ENCODE data around the gene STK24. TPM values are rescaled to one million over a fixed set of nuclear protein-coding genes. Genes with fewer than 3 reads are reported as not detected.
A peak's percentile ranks its signal among the peaks of the same experiment; 100 is the strongest.

The STK24 gene
- total RNA-seq, 2 donors from 2014 or later = 175 to 207 TPM

DNA sequence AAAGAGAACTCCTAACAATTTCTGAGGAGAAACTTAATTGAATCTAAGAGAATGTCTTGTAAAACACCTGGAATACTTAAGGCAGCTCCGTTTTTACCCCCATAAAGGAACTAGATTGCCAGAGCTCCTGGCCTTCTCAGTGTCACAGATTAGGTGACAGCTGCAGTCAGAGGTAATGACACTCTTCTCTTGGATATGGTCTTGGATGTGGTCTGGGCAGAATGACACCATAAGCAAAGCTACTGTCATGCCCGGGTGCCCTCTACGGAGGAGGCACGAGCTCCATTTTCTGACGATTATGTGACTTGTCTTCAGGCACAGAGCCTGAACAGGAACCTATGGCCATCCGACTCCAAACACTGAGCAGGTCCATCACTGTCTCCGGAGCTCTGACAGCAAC is 46.7 kb downstream of the STK24 start:
- ATAC-seq (replicated peaks in 1 of 2) = no peak
- Mint-ChIP-seq H3K27me3 (ENCODE audit: low read depth) (no peaks in the 10 kb centered on the region), H3K4me3 (peak overlapping the region in 1 of 2 donors; percentile 62), H3K36me3 (ENCODE audit: insufficient read depth in 2 of 2) (peaks cover 1 to 2% of the 10 kb centered on the region in 2 donors), H3K4me1 (ENCODE audit: low read depth) (peaks cover 93% of the 10 kb centered on the region), H3K9me3 (no peaks in the 10 kb centered on the region), H3K27ac (peak overlapping the region; percentile 74)
- no peak for DNase-seq

DNA sequence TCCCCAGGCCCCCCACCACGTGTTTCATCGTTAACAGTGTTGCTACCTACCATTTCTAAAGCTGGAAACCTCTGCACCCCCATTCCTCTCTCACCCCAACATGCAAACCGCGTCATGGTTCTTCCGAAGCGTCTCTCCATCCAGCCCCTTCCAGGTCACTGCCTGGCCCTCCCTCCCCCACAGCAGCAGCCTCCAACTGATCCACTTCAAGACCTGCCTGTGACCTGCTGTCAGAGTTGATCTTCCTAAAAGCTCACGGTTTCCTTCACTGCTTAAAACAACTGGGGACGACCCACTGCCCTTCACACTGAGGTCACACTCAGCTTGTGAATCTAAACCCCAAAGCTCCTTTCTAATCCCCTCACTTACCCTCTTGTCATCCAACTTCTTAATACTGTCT is 47.7 kb downstream of the STK24 start:
- Mint-ChIP-seq H3K9me3 (no peaks in the 10 kb centered on the region), H3K4me1 (ENCODE audit: low read depth) (peaks cover 93% of the 10 kb centered on the region), H3K36me3 (ENCODE audit: insufficient read depth in 2 of 2) (peaks cover 1 to 2% of the 10 kb centered on the region in 2 donors), H3K27ac (peak overlapping the region; percentile 97), H3K27me3 (ENCODE audit: low read depth) (no peaks in the 10 kb centered on the region), H3K4me3 (peak overlapping the region; percentile 77 to 89)
- DNase-seq (no peak), ATAC-seq (replicated peaks in 1 of 2) (no peak)

DNA sequence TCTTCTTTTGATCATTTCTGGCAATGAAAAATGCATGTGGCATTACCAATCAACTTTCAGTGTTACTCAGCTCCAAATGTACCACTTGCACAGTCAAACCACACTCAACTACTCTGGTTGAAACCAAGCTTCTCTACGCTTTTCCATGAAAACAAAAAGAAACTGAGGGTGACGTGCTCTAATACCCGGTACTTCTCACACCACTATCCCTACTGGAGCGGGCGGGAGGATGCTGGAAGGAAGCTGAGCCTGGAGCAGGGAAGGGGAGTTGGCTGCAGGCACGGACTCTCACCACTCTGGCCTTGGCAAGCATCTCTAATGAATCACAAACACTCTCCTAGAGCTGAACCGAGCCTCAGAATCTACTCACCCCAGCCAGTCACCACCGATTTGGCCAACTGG is 48.2 kb downstream of the STK24 start:
- Mint-ChIP-seq H3K36me3 (ENCODE audit: insufficient read depth in 2 of 2) (peaks cover 1 to 2% of the 10 kb centered on the region in 2 donors), H3K27me3 (ENCODE audit: low read depth) (no peaks in the 10 kb centered on the region), H3K4me3 (peak overlapping the region; percentile 77 to 89), H3K27ac (peak overlapping the region; percentile 97), H3K9me3 (no peaks in the 10 kb centered on the region), H3K4me1 (ENCODE audit: low read depth) (peaks cover 93% of the 10 kb centered on the region)
- peak; percentile 88 to 89 for ATAC-seq (replicated peaks in 1 of 2)
- peak; percentile 35 to 36 for DNase-seq

DNA sequence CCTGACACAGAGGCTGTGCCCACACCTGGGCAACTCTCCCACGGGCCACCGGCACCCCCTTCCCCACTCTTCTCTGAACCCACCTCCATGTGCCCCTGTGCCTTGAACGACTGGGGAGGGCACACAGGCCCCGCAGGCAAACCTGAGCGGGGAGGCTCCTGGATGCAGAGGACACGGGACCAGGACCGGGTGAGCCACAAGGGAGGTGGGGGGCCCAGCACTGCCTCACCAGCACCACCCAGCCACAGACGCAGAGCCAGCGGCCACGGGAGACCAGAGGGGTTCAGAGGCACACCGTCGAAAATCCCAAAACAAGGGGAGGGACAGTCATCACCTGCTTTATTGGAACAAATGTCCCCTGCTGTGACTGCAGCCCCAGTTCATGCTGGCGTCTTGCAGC is 49.4 kb downstream of the STK24 start:
- ATAC-seq (replicated peaks in 1 of 2) = no peak
- H3K36me3 Mint-ChIP-seq (ENCODE audit: insufficient read depth in 2 of 2) = peaks cover 1 to 2% of the 10 kb centered on the region in 2 donors
- H3K9me3 Mint-ChIP-seq = no peaks in the 10 kb centered on the region
- H3K4me1 Mint-ChIP-seq (ENCODE audit: low read depth) = peaks cover 95% of the 10 kb centered on the region
- no peak for DNase-seq
- no peaks in the 10 kb centered on the region for H3K27me3 Mint-ChIP-seq (ENCODE audit: low read depth)
- no peak overlapping the region for H3K27ac Mint-ChIP-seq
- peak overlapping the region; percentile 8 to 31 for H3K4me3 Mint-ChIP-seq

DNA sequence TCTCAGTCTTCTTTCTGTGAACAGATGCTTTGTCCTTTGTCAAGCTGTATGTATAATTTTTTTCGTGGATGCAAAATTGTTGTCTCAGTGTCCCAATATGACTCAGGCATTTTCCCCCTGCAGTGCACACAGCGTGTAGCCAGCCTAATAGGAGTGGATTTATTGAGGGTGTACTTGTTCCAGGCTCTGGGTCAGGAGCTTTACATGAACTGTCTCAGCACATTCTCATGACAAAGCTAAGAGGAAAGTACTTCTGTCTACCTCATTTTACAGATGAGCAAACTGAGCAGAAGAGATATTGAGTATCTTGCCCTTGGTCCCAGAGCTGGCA is 50.8 kb downstream of the STK24 start:
- DNase-seq = no peak
- Mint-ChIP-seq H3K36me3 (ENCODE audit: insufficient read depth in 2 of 2) (peaks cover 0 to 2% of the 10 kb centered on the region in 2 donors), H3K27ac (peak overlapping the region; percentile 62), H3K9me3 (no peaks in the 10 kb centered on the region), H3K27me3 (ENCODE audit: low read depth) (no peaks in the 10 kb centered on the region), H3K4me1 (ENCODE audit: low read depth) (peaks cover 95% of the 10 kb centered on the region), H3K4me3 (peak overlapping the region in 1 of 2 donors; percentile 22)
- no peak for ATAC-seq (replicated peaks in 1 of 2)

DNA sequence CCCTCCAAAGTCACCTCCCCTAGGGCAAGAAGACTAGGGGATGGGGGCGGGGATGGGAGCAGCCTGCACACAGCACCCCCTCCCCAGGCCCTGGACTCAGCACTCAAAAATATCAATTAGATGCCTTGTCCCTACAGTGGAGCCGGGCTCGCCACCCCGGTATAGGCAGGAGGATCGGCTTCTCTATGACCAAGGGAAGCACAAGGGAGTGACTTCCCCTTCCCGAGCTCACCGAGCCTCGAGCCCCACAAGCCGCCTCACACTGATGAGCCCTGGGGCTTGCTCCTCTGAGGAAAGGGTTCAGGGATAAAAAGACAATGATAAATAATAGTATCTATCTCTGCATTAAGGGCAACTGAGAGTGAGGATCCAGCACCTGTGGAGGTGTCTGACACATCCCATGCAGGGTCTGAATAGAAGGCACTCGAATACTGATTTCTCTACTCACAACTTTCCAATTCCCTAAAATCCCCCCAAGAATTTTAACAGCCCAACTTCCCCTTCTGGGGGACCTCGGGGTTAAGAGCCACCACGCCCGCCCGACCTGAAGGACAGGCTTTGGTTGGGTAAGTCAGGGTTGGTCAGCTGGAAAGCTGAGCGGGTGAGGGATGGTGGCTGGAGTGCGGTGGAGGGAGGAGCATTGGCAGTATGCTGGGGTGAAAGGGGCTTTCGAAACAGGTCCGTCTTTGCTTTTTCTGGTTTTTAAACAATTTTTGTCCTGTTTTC is 51.3 kb downstream of the STK24 start:
- H3K27ac Mint-ChIP-seq = peak overlapping the region; percentile 62
- no peaks in the 10 kb centered on the region for H3K27me3 Mint-ChIP-seq (ENCODE audit: low read depth)
- peaks cover 0 to 2% of the 10 kb centered on the region in 2 donors for H3K36me3 Mint-ChIP-seq (ENCODE audit: insufficient read depth in 2 of 2)
- no peak for ATAC-seq (replicated peaks in 1 of 2)
- peaks cover 95% of the 10 kb centered on the region for H3K4me1 Mint-ChIP-seq (ENCODE audit: low read depth)
- no peaks in the 10 kb centered on the region for H3K9me3 Mint-ChIP-seq
- H3K4me3 Mint-ChIP-seq = peak overlapping the region in 1 of 2 donors; percentile 22
- no peak for DNase-seq

DNA sequence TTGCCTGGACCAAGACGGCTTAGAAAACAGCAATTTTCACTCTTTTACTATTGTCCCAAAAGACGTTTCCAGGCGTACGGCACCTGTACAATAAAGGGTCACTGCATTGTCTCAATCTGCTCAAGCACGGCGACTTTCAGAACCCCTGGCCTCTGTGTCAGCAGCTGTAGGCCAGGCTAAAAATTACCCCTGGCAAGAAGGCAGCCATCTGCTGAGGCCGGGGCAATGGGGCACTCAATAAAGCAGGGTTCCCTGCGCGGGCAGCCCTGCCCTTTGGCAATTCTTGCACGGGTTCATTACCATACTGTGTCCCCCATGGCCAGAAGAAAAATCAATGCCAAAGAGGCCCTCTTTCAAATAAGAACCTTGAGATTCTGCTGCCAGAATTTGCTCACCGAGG is 52.1 kb downstream of the STK24 start:
- no peaks in the 10 kb centered on the region for H3K9me3 Mint-ChIP-seq
- ATAC-seq (replicated peaks in 1 of 2) (no peak), DNase-seq (no peak)
- H3K27ac Mint-ChIP-seq = no peak overlapping the region
- H3K27me3 Mint-ChIP-seq (ENCODE audit: low read depth) = no peaks in the 10 kb centered on the region
- H3K4me1 Mint-ChIP-seq (ENCODE audit: low read depth) = peaks cover 95% of the 10 kb centered on the region
- H3K36me3 Mint-ChIP-seq (ENCODE audit: insufficient read depth in 2 of 2) = peaks cover 0 to 2% of the 10 kb centered on the region in 2 donors
- H3K4me3 Mint-ChIP-seq = no peak overlapping the region

DNA sequence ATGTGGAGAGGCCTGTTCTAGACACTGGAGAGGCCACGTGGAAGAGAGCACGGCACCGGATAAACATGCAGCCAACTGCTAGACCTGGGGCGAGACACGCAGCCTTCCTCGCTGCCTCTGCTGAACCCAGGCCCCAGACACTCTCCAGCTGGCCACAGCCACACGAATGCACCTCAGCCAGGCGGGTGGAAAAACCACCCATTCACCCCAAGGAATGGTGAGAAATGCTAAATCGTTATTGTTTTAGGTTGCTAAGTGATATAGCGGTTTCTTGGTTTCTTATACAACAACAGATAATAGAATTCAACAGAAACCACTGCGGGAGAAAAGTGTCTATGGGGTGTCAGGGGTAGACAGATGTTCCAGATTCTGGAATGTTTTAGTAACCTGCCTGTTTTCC is 52.5 kb downstream of the STK24 start:
- no peak for ATAC-seq (replicated peaks in 1 of 2)
- peak overlapping the region; percentile 12 to 74 for H3K4me3 Mint-ChIP-seq
- no peaks in the 10 kb centered on the region for H3K27me3 Mint-ChIP-seq (ENCODE audit: low read depth)
- peaks cover 0 to 2% of the 10 kb centered on the region in 2 donors for H3K36me3 Mint-ChIP-seq (ENCODE audit: insufficient read depth in 2 of 2)
- DNase-seq = no peak
- peak overlapping the region; percentile 24 for H3K27ac Mint-ChIP-seq
- peaks cover 95% of the 10 kb centered on the region for H3K4me1 Mint-ChIP-seq (ENCODE audit: low read depth)
- no peaks in the 10 kb centered on the region for H3K9me3 Mint-ChIP-seq

DNA sequence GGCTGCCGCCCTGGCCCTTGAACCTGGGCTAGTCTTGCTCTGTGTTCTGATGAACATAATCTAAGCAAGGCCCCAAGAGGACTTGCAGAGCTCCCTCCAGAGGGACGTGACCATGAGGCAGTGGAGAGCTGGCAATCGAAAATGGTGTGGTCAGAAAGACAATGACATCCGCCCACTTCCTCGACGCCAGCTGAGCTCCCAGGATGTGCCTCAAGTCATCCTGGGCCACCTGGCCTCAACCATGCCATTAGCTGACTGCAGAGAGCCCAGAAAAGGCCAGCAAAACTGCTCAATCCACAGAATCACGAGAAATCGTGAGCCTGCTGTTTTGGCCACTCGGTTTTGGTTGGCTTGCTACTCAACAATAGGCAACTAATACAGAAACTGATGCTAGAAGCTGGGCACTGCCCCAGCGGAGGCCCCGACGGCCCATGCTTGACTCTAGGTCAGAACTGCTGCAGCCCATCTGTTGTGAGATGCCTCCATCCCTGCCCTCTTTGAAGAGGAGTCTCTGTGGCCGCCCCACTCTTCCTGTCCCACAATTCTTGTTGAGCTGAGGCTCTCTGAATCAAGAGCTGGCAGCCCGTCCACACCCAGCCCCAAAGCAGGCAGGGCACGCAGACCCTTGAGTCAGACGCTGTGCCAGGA is 53.3 kb downstream of the STK24 start:
- DNase-seq = peak; percentile 22 to 41
- Mint-ChIP-seq H3K4me1 (ENCODE audit: low read depth) (peaks cover 94% of the 10 kb centered on the region), H3K27ac (peak overlapping the region; percentile 83), H3K36me3 (ENCODE audit: insufficient read depth in 2 of 2) (no peaks in the 10 kb centered on the region), H3K9me3 (no peaks in the 10 kb centered on the region), H3K4me3 (peak overlapping the region; percentile 37 to 74), H3K27me3 (ENCODE audit: low read depth) (no peaks in the 10 kb centered on the region)
- ATAC-seq (replicated peaks in 1 of 2) = peak; percentile 39 to 65

DNA sequence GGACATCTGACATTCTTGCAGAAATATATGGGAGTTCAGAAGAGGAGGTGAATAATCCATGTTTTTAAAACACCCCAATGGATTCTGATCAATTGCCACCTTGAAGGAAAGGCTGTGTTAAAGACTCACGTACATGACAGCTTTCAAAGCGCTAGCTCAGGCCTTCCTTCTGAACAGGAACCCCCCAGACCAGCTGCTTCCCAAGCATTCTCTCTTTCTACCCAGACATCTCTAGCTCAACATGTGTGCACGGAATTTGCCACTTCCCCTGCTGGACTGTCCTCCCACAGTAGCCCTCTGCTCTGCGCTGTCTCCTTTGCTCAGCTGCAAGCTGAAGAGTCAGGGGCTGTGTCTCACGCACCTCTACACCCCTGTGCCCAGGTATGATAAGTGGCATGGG is 54.5 kb downstream of the STK24 start:
- no peak overlapping the region for H3K4me3 Mint-ChIP-seq
- DNase-seq (no peak), ATAC-seq (replicated peaks in 1 of 2) (no peak)
- no peaks in the 10 kb centered on the region for H3K9me3 Mint-ChIP-seq
- no peaks in the 10 kb centered on the region for H3K27me3 Mint-ChIP-seq (ENCODE audit: low read depth)
- peaks cover 96% of the 10 kb centered on the region for H3K4me1 Mint-ChIP-seq (ENCODE audit: low read depth)
- H3K36me3 Mint-ChIP-seq (ENCODE audit: insufficient read depth in 2 of 2) = peaks cover 0 to 2% of the 10 kb centered on the region in 2 donors
- H3K27ac Mint-ChIP-seq = peak overlapping the region; percentile 9

DNA sequence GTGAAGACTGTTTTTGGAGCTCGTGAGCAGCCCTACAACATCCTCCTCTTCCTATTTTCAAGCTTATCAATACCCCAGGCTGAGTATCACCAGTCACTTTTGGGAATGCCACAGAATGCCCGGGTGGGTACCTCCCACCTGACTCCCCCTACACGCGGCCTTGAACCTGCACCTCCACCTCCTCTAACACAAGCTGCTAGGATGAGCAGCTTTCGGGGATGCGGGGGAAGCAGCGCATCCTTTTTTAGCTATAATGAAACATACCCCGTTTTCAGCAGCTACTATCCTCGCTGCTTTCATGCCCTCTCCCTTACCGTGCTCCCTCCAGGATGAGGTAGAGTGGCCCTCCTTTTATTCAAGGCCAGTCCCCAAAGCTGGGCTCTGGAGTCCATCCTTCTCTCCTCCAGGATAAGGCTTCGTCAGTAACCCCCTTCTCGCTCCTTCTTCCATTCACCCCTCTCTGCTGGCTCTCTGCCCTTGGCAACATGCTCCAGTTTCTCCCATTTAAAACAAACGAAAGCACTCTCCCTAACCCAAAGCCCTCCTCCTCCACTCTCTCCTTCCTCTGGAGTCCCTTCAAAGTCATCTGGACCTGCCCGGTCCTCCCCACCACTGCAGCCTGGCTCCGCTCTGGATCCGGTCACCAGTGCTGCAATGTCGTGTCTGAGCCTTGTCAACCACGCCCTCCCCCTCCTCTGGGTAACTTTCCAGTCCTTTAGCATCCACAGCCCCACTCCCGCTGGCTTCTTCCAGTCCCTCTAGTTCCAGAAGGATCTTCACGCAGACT is 55.3 kb downstream of the STK24 start:
- no peak for DNase-seq
- H3K27ac Mint-ChIP-seq = peak overlapping the region; percentile 19
- H3K4me1 Mint-ChIP-seq (ENCODE audit: low read depth) = peaks cover 96% of the 10 kb centered on the region
- H3K4me3 Mint-ChIP-seq = no peak overlapping the region
- H3K27me3 Mint-ChIP-seq (ENCODE audit: low read depth) = no peaks in the 10 kb centered on the region
- H3K9me3 Mint-ChIP-seq = no peaks in the 10 kb centered on the region
- peaks cover 0 to 2% of the 10 kb centered on the region in 2 donors for H3K36me3 Mint-ChIP-seq (ENCODE audit: insufficient read depth in 2 of 2)
- no peak for ATAC-seq (replicated peaks in 1 of 2)

DNA sequence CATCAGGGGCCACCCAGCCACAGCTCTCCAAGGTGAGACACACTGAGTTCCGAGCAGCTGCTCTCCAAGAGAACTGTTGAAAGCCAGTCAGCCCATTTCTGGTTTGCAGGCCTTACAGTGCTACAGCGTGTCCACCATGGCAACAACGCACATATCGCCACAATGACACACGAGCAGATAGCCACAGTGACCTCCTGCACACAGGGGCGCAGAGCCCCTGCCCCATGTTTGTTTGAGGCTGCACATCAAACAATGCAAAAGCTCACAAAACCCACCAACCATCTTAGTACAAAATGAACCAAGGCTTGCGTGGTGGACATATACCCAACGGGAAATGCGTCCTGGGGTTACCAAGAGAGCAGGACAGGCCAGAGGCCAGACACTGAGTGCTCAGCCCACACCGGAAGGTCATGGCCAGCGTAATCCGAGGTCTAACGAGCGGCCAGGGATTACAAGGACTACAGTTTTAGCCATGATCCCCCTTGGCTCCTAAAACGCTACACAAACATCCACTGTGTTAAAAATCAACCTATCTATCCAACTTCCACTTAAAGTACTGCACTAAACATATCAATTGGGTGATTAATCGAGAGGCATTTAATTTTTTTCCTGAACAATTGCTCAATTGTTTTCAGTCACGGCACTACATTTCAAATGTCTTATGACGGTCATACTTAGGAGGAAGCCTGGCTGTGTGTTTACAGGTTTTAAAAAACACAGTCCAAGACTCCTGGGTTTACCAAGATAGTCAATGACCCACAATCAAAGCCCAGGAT is 56.0 kb downstream of the STK24 start:
- ATAC-seq (replicated peaks in 1 of 2) = no peak
- Mint-ChIP-seq H3K9me3 (no peaks in the 10 kb centered on the region), H3K36me3 (ENCODE audit: insufficient read depth in 2 of 2) (peaks cover 0 to 6% of the 10 kb centered on the region in 2 donors), H3K4me1 (ENCODE audit: low read depth) (peaks cover 96% of the 10 kb centered on the region), H3K27me3 (ENCODE audit: low read depth) (no peaks in the 10 kb centered on the region), H3K27ac (no peak overlapping the region), H3K4me3 (no peak overlapping the region)
- no peak for DNase-seq
